Spleen (tissue), 7 donors: Measurements from ENCODE around the gene IRF2.

Source experiments
- POLR2AphosphoS5 ChIP-seq, 3 donors: sonication (generic); formaldehyde crosslinking; IDR thresholded peaks; one replicate each; pipeline ENCODE4 v1.5.1; 2017; ENCODE audit warnings: antibody characterized with exemption in 3 of 3
- TF ChIP-seq, protein P1 (sequence below), 11 experiments: fragments of 200-600 bp in 7 of 11; fragments of 450-650 bp in 4 of 11; sonication (generic) in 4 of 11; IDR thresholded peaks in 8 of 11; conservative IDR thresholded peaks in 3 of 11; 1 replicate in 7 of 11; 2 replicates in 4 of 11; pipeline versions ENCODE4 v1.4.0 to v1.8.0; 2016 to 2021; ENCODE audit warnings: antibody characterized with exemption in 11 of 11, inconsistent platforms in 4 of 11, mild to moderate bottlenecking in 1 of 11
- donor health status: DM: no; HTN: no; CAD: no; lungs with moderate emphysema.
- donor health status: DM: no; HTN: no; CAD: no.
- donor health status: DM: no; HTN: no; CAD: no.

DNA sequence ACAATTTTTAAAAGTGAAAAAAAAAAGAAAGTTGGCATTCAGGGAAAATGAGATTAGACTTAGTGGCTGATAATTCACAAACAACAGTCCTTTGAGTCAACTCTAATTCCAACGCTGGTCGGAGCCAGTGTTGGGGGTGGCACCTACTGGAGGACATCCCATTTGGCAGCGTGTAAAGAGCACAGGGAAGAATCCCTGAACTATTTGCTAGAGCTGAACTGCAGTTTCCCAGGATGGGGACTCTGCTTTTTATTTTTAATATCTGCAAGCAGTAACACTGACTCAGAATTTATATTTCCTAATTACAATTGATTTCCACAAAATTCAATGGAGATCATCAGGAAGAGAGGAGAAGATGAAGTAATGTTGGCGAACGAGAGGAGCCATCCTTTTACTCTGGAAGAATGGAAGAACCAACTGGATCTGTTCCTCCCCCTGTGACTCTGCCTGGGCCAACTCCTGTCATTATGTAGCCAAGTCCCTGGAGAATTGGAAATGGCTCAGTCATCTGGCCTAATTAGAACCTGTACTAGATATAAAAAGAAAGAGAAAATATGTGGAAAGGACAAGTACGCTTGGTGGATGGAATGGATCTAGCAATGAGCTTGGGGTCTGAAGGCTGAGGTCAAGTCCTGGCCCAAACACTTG is 76.7 kb downstream of the IRF2 start:
- TF ChIP-seq, protein P1, sequence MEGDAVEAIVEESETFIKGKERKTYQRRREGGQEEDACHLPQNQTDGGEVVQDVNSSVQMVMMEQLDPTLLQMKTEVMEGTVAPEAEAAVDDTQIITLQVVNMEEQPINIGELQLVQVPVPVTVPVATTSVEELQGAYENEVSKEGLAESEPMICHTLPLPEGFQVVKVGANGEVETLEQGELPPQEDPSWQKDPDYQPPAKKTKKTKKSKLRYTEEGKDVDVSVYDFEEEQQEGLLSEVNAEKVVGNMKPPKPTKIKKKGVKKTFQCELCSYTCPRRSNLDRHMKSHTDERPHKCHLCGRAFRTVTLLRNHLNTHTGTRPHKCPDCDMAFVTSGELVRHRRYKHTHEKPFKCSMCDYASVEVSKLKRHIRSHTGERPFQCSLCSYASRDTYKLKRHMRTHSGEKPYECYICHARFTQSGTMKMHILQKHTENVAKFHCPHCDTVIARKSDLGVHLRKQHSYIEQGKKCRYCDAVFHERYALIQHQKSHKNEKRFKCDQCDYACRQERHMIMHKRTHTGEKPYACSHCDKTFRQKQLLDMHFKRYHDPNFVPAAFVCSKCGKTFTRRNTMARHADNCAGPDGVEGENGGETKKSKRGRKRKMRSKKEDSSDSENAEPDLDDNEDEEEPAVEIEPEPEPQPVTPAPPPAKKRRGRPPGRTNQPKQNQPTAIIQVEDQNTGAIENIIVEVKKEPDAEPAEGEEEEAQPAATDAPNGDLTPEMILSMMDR (IDR thresholded peaks at IDR 0.05 in 8 of 11, conservative IDR thresholded peaks at IDR 0.05 in 3 of 11): no peak
- TF ChIP-seq POLR2AphosphoS5 (IDR thresholded peaks at IDR 0.05): no peak
